IMR-90 (cell line): ENCODE measurements around the gene GLIS1.

ENCODE experiments used
- CEBPB ChIP-seq: IDR thresholded peaks from 2 replicates; pipeline ENCODE4 v1.6.1; 2012; ENCODE audit warnings: low read depth, low read length, improper control_type of control experiment
- CTCF ChIP-seq: conservative IDR thresholded peaks from 2 replicates; pipeline ENCODE4 v1.5.1; 2012; ENCODE audit warnings: mild to moderate bottlenecking, low read depth, low read length, improper control_type of control experiment
- POLR2A ChIP-seq: IDR thresholded peaks from 2 replicates; pipeline ENCODE4 v1.6.1; 2012; ENCODE audit warnings: mild to moderate bottlenecking, low read depth, low read length
- RAD21 ChIP-seq: IDR thresholded peaks from 2 replicates; pipeline ENCODE4 v1.6.1; 2012; ENCODE audit warnings: low read length, improper control_type of control experiment
- RFX5 ChIP-seq: IDR thresholded peaks from 2 replicates; pipeline ENCODE4 v1.8.0; 2012; ENCODE audit warnings: low read depth, mild to moderate bottlenecking, low read length, moderate library complexity
- TF ChIP-seq, protein P1 (sequence below): fragments of 150-350 bp; IDR thresholded peaks from 2 replicates; pipeline ENCODE4 v1.6.1; 2017; ENCODE audit warnings: mild to moderate bottlenecking, antibody characterized with exemption, low read length, low read depth
- TF ChIP-seq, protein P2 (sequence below): fragments of 150-350 bp; IDR thresholded peaks from 2 replicates; pipeline ENCODE4 v1.6.1; 2016; ENCODE audit warnings: low read depth, mild to moderate bottlenecking, low read length, moderate library complexity, borderline replicate concordance

DNA sequence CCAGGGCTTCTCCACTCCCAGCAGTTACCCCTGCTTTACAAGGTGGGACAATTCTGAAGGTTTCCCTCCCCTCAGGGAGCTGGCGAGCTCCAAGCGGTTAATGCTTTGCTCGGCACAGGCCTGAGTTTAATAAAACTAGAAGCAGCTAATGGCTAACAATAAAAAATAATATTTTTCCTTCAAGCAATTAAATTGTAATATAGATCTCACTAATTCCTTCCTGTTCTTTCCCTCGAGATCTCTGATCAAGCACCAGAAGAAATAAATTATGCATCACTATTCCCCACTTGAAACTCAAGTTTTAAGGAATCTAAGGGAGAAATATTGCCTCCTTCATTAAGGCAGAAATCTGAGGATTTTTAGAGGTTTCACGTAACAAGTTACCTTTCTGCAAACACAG, 42.9 kb downstream of the GLIS1 start:
- no peak for TF ChIP-seq POLR2A
- TF ChIP-seq CTCF = no peak
- no peak for TF ChIP-seq CEBPB
- TF ChIP-seq, protein P1, sequence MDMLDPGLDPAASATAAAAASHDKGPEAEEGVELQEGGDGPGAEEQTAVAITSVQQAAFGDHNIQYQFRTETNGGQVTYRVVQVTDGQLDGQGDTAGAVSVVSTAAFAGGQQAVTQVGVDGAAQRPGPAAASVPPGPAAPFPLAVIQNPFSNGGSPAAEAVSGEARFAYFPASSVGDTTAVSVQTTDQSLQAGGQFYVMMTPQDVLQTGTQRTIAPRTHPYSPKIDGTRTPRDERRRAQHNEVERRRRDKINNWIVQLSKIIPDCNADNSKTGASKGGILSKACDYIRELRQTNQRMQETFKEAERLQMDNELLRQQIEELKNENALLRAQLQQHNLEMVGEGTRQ = no peak
- TF ChIP-seq, protein P2, sequence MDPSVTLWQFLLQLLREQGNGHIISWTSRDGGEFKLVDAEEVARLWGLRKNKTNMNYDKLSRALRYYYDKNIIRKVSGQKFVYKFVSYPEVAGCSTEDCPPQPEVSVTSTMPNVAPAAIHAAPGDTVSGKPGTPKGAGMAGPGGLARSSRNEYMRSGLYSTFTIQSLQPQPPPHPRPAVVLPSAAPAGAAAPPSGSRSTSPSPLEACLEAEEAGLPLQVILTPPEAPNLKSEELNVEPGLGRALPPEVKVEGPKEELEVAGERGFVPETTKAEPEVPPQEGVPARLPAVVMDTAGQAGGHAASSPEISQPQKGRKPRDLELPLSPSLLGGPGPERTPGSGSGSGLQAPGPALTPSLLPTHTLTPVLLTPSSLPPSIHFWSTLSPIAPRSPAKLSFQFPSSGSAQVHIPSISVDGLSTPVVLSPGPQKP = no peak
- no peak for TF ChIP-seq RFX5
- TF ChIP-seq RAD21 = no peak
